Aorta (tissue), 5 donors: ENCODE results near the gene CRYZL1. TPM values are rescaled to one million over a fixed set of nuclear protein-coding genes. Genes with fewer than 3 reads are reported as not detected.

Source experiments
- ATAC-seq: fragments of 200-7000 bp; cut with Tn5 transposase; one replicate; pipeline ENCODE4 v1.9.1; 2022; ENCODE audit warnings: moderate library complexity; ENCODE audit not compliant: low FRiP score
- DNase-seq, 2 donors: peaks; one replicate each; pipeline ENCODE4 v3.0.0-alpha.2; 2020
- H3K27ac ChIP-seq, 2 donors: one replicate each; pipeline ENCODE4 v1.5.1; 2013; ENCODE audit warnings: low read length in 2 of 2, mild to moderate bottlenecking in 2 of 2, moderate library complexity in 2 of 2, control low read depth in 1 of 2, inconsistent platforms in 1 of 2, low read depth in 1 of 2
- H3K27me3 ChIP-seq, 2 donors: one replicate each; pipeline ENCODE4 v1.6.1; 2013; ENCODE audit warnings: control low read depth in 1 of 2, low read length in 1 of 2, mild to moderate bottlenecking in 1 of 2, moderate library complexity in 1 of 2; ENCODE audit not compliant: insufficient read depth in 2 of 2, control insufficient read depth in 1 of 2
- H3K36me3 ChIP-seq, 2 donors: one replicate each; pipeline ENCODE4 v1.6.1; 2013; ENCODE audit warnings: control low read depth in 1 of 2, low read length in 1 of 2, mild to moderate bottlenecking in 1 of 2; ENCODE audit not compliant: insufficient read depth in 2 of 2, control insufficient read depth in 1 of 2
- H3K4me1 ChIP-seq, 2 donors: one replicate each; pipeline ENCODE4 v1.6.1; 2013; ENCODE audit warnings: low read length in 2 of 2, control low read depth in 1 of 2, mild to moderate bottlenecking in 1 of 2, moderate library complexity in 1 of 2; ENCODE audit not compliant: insufficient read depth in 2 of 2, control insufficient read depth in 1 of 2
- H3K4me3 ChIP-seq, 2 donors: one replicate each; pipeline ENCODE4 v1.5.1; 2013; ENCODE audit warnings: low read length in 2 of 2, control low read depth in 1 of 2, mild to moderate bottlenecking in 1 of 2
- H3K9me3 ChIP-seq: one replicate; pipeline ENCODE4 v1.6.1; 2013; ENCODE audit warnings: mild to moderate bottlenecking, low read length; ENCODE audit not compliant: control insufficient read depth
- WGBS, 2 donors: extraction: QIAGEN DNeasy Blood & Tissue Kit; methylation state at CpG; one replicate each; pipeline ENCODE4 v1.1.7; 2013; 5-methylcytosine and 5-hydroxymethylcytosine counted together
- intact Hi-C, 2 donors: fragments of 100-400 bp; cut with DNase I; formaldehyde crosslinking; loops; one replicate each; pipeline versions ENCODE4 v1.14.2 to v1.15.0; 2022
- polyA plus RNA-seq, 2 donors: library from polyadenylated mRNA; stranded (reverse); fragments of 200-250 nt; gene quantifications; one replicate each; pipeline ENCODE4 v1.2.3, GENCODE V29; 2013
- total RNA-seq, 2 donors: library from RNA; stranded (reverse); fragmentation: NEBNext Ultra II Directional; extraction: Animal tissue kit (Norgen Biotek cat#: 25700); gene quantifications; one replicate each; pipeline ENCODE4 v1.2.1, GENCODE V29; 2021
- donor health status: healthy with polysubstance abuse.
- donor health status: Bipolar disorder and iron deficiency.
- donor health status: DM: no; HTN: no; CAD: no.
- donor health status: DM: no; HTN: no; CAD: no.
- donor health status: DM: yes; HTN: yes; CAD: no.

CRYZL1 gene
- total and polyA plus RNA-seq, 4 donors, result 49.4 to 65.2 (median 61.5) TPM

DNA sequence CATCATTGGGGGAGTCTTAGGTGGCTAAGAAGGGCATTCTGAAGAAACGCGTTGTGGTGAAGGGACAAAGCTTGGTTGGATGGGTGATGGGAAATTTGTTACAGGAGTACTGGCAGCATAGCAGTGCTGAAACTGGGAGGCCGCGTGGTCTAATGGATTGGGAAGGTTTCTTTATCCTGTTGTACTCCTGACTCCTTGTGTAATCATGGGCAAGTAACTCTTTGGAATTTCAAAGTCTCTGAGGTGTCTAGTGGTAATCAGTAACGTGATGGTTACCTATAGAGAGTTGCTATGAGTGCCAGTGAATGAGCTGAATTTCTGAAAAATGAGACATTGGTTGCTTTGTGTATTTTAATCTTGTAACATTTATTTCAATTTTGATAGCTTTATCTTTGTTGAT lies 71.5 kb downstream of the CRYZL1 start:
- Histone ChIP-seq H3K36me3 (peaks cover 0 to 4% of the 10 kb centered on the region in 2 donors), H3K4me1 (no peaks in the 10 kb centered on the region), H3K27me3 (no peaks in the 10 kb centered on the region), H3K27ac (no peak overlapping the region), H3K9me3 (no peaks in the 10 kb centered on the region), H3K4me3 (no peak overlapping the region)
- intact Hi-C loops, result no loop called here
- WGBS, 2 donors, result 81% methylated on average over 5 of the region's 5 CpGs
- DNase-seq (no peak), ATAC-seq (no peak)

DNA sequence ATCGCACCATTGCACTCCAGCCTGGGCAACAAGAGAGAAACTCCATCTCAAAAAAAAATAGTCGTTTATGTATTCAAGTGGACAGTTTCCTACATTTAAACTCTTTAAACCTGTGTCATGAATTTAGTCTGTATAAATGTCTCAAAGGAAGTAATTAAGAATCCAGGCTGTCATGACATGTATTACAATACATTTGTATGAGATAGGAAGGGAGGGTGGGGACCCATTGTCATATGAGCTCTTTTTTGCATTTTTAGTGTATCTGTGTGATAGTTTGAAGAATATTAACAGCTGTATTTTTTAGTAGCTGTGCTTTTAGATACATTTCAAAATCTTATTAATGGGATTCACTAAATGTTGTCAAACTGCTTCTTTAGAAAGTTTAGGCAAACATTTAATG lies 73.1 kb downstream of the CRYZL1 start:
- DNase-seq (no peak), ATAC-seq (no peak)
- intact Hi-C loops, result no loop called here
- Histone ChIP-seq H3K27ac (no peak overlapping the region), H3K36me3 (peaks cover 0 to 4% of the 10 kb centered on the region in 2 donors), H3K4me1 (no peaks in the 10 kb centered on the region), H3K4me3 (no peak overlapping the region), H3K27me3 (no peaks in the 10 kb centered on the region), H3K9me3 (no peaks in the 10 kb centered on the region)
- 88 to 89% methylated on average over 2 of the region's 2 CpGs for WGBS, 2 donors

DNA sequence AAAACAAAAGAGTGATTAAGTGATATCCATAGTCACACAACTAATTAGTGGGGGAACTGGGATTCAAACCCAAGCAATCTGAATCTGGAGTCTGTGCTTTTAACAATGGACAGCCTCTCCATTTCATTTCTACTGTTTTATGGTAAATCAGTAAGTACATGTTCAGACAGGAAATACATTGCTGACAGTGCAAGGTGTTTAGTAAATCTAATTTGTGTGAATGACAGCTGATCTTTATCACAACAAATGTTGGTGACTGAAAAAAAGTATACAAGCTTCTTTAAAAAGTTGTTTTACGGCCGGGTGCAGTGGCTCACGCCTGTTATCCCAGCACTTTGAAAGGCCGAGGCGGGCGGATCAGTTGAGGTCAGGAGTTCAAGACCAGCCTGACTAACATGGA lies 73.6 kb downstream of the CRYZL1 start:
- no peaks in the 10 kb centered on the region for H3K4me1 ChIP-seq
- H3K27me3 ChIP-seq, result no peaks in the 10 kb centered on the region
- WGBS, 2 donors, result 86% methylated on average over 6 of the region's 6 CpGs
- ATAC-seq (no peak), DNase-seq (no peak)
- no peak overlapping the region for H3K4me3 ChIP-seq
- peaks cover 0 to 4% of the 10 kb centered on the region in 2 donors for H3K36me3 ChIP-seq
- no peak overlapping the region for H3K27ac ChIP-seq
- H3K9me3 ChIP-seq, result no peaks in the 10 kb centered on the region
- intact Hi-C loops, result no loop called here

DNA sequence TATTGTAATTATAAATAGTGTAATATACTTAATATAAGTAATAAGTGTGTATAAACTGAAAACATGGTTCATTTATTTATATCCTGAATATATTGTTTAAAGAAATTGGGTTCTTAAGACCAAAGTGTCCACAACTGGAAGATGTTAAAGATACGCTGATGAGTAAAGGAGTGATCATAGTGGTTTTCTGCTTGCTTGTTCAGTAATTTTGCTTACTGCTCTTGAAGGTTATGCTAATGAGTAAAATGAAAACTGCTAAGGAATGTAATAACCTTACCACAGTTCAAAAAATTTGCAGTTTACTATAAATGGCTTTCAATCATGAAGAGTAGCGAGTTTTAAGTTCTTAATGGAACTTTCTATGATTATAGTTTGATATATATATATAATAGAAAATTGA lies 75.0 kb downstream of the CRYZL1 start:
- H3K4me3 ChIP-seq, result no peak overlapping the region
- intact Hi-C loops, result no loop called here
- no peaks in the 10 kb centered on the region for H3K9me3 ChIP-seq
- H3K36me3 ChIP-seq, result peaks cover 1 to 4% of the 10 kb centered on the region in 2 donors
- DNase-seq (no peak), ATAC-seq (no peak)
- H3K27ac ChIP-seq, result no peak overlapping the region
- WGBS, 2 donors, result 95 to 98% methylated on average over 2 of the region's 2 CpGs
- no peaks in the 10 kb centered on the region for H3K27me3 ChIP-seq
- no peaks in the 10 kb centered on the region for H3K4me1 ChIP-seq

DNA sequence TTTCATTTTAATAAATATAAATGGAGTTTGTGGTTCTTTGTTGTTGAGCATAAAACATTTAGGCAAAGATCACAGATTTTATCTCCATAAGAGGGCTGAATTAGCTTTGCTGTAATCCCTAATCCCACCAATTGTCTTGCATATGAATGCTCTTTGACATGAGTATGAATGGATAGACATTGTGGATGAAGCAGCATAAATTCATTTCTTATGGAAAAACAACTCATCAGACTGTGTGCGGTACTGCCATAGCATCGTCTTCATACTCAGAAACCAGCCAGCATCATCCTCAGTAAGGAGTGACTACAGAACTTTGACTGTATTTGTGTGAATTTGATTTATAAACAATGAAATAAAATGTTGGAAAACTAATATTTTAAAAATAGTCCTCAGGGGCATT lies 79.2 kb downstream of the CRYZL1 start:
- intact Hi-C loops, result no loop called here
- Histone ChIP-seq H3K9me3 (no peaks in the 10 kb centered on the region), H3K36me3 (peaks cover 5 to 9% of the 10 kb centered on the region in 2 donors), H3K4me1 (no peaks in the 10 kb centered on the region), H3K27ac (no peak overlapping the region), H3K4me3 (no peak overlapping the region), H3K27me3 (no peaks in the 10 kb centered on the region)
- DNase-seq (no peak), ATAC-seq (no peak)
- WGBS, 2 donors, result 95% methylated on average over 2 of the region's 2 CpGs

DNA sequence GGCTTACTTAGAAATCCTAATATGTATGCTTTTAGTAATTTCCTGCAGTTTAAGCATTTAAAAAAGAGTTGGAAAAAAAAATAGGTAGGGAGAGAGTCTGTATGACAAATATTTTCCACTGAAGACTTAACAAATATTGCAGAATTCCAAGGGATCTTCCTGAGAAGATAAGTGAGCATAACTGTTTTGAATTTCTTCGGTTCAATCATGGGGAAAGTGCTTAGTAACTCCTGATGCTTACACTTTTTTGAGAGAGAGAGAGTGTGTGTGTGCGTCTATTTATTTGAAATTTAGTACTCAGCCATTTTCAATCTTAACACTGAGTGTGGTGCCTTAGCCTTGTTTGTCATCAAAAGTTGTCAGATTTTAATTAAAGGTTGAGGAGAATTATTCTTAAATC lies 80.2 kb downstream of the CRYZL1 start:
- peaks cover 7 to 9% of the 10 kb centered on the region in 2 donors for H3K36me3 ChIP-seq
- H3K4me1 ChIP-seq, result no peaks in the 10 kb centered on the region
- no peaks in the 10 kb centered on the region for H3K27me3 ChIP-seq
- intact Hi-C loops, result no loop called here
- H3K27ac ChIP-seq, result no peak overlapping the region
- H3K4me3 ChIP-seq, result no peak overlapping the region
- ATAC-seq (no peak), DNase-seq (no peak)
- WGBS, 2 donors, result 53% methylated on average over 2 of the region's 2 CpGs
- no peaks in the 10 kb centered on the region for H3K9me3 ChIP-seq

DNA sequence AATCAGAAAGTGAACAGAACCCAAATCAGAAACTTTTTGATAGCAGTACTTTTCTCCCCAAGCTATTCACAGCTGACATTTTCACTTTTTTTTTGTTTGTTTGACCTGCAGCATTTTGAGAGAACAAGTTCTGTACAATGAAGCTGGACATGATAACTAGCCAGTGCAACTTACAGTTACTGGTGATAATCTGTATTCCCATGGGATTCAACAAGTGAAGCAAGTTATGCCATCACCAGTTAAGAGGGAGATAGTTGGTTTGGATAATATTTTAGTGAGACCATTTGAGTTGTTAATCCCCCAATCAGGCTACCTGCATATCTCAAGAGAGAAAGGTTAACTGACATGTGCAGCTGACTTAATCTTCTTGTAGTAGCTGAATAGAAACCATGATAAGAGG lies 80.6 kb downstream of the CRYZL1 start:
- Histone ChIP-seq H3K4me3 (no peak overlapping the region), H3K9me3 (no peaks in the 10 kb centered on the region), H3K27me3 (no peaks in the 10 kb centered on the region), H3K36me3 (peaks cover 7 to 9% of the 10 kb centered on the region in 2 donors), H3K27ac (no peak overlapping the region), H3K4me1 (no peaks in the 10 kb centered on the region)
- ATAC-seq, result no peak
- DNase-seq, result no peak
- intact Hi-C loops, result no loop called here

DNA sequence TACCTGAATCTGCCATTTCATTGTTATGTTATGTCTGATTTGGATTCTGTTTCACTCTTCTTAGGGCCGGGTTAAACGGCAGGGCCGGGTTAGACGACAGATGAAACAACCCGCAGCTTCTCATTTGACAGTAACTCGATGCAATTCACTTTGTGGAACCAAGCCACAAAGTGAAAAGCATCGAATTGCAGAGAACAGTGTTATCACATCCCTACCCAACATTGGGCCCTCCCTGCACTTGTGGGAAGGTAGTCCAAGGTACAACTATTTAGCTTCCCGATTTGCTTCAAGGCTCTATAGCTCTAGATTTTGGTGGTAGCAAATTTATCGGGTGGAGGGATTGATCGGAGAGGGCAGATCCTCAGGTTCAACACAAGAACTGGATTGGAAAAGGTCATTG lies 81.7 kb downstream of the CRYZL1 start:
- no peak overlapping the region for H3K4me3 ChIP-seq
- no peaks in the 10 kb centered on the region for H3K4me1 ChIP-seq
- ATAC-seq (no peak), DNase-seq (no peak)
- intact Hi-C loops, result no loop called here
- no peaks in the 10 kb centered on the region for H3K27me3 ChIP-seq
- peaks cover 7 to 13% of the 10 kb centered on the region in 2 donors for H3K36me3 ChIP-seq
- WGBS, 2 donors, result 90 to 91% methylated on average over 10 of the region's 10 CpGs
- no peaks in the 10 kb centered on the region for H3K9me3 ChIP-seq
- H3K27ac ChIP-seq, result no peak overlapping the region

DNA sequence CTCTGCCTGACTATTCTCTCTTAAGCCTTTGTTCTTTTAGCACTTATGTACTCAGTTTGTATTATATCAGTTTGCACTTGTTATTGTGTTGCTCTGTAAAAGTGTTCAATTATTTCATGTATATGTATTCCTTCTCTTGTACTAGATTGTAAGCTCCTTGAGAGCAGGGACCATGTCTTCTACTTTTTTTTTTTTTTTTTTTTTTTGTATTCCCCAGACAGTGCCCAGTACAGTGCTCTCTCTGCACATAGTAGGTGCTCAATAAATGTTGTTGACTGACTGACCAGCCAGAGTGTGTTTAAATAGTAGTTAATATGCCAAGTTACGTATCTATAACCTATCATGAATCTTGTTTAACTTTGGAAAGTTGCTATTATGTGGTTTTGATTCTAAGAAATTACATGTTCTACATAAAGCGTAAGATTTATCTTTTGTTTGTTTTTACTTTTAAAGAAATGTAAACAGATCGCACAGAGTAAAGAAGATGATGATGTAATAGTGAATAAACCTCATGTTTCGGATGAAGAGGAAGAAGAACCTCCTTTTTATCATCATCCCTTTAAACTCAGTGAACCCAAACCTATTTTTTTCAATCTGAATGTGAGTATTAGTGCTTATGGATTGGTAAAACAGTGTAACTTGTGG lies 82.6 kb downstream of the CRYZL1 start:
- Histone ChIP-seq H3K4me1 (no peaks in the 10 kb centered on the region), H3K27ac (no peak overlapping the region), H3K4me3 (no peak overlapping the region), H3K27me3 (no peaks in the 10 kb centered on the region), H3K36me3 (peaks cover 9 to 22% of the 10 kb centered on the region in 2 donors), H3K9me3 (no peaks in the 10 kb centered on the region)
- WGBS, 2 donors, result 79 to 83% methylated on average over 4 of the region's 4 CpGs
- DNase-seq, result no peak
- no peak for ATAC-seq
- intact Hi-C loops, result no loop called here
